Calu3 (cell line): ENCODE results near the gene MAPK4. TPM values are rescaled to one million over a fixed set of nuclear protein-coding genes. Genes with fewer than 3 reads are reported as not detected.

Source experiments
- BruUV-seq: library from RNA; stranded (reverse); fragments of 400-500 nt; replicated peaks from 2 replicates; lab custom pipeline; 2021; lab: Mats Ljungman, UMichigan
- CTCF ChIA-PET: fragments of 300-600 bp; sonication (Branson Sonifier 250); formaldehyde crosslinking; loops from one replicate; lab custom pipeline; 2022; ENCODE audit warnings: antibody characterized with exemption; lab: Charles Lee
- DNase-seq: peaks from one replicate; pipeline ENCODE4 v3.0.0; 2022
- H3K27ac Mint-ChIP-seq: one replicate; pipeline ENCODE4 v1.8.0; 2022; ENCODE audit warnings: mixed read lengths; ENCODE audit not compliant: unreplicated experiment
- H3K27me3 Mint-ChIP-seq: one replicate; pipeline ENCODE4 v1.8.0; 2022; ENCODE audit warnings: mixed read lengths; ENCODE audit not compliant: unreplicated experiment
- H3K36me3 Mint-ChIP-seq: one replicate; pipeline ENCODE4 v1.8.0; 2022; ENCODE audit warnings: mild to moderate bottlenecking, moderate library complexity, mixed read lengths; ENCODE audit not compliant: insufficient read depth, unreplicated experiment
- H3K4me1 Mint-ChIP-seq: one replicate; pipeline ENCODE4 v1.8.0; 2022; ENCODE audit warnings: mild to moderate bottlenecking, low read depth, mixed read lengths; ENCODE audit not compliant: unreplicated experiment
- H3K4me3 Mint-ChIP-seq: one replicate; pipeline ENCODE4 v1.8.0; 2022; ENCODE audit warnings: mild to moderate bottlenecking, low read depth, moderate library complexity, mixed read lengths; ENCODE audit not compliant: unreplicated experiment
- H3K9me3 Mint-ChIP-seq: one replicate; pipeline ENCODE4 v1.8.0; 2022; ENCODE audit warnings: low read depth, mixed read lengths; ENCODE audit not compliant: unreplicated experiment
- intact Hi-C: fragments of 100-400 bp; cut with micrococcal nuclease; formaldehyde crosslinking; loops from one replicate; pipeline ENCODE4 v1.10.0; 2022; ENCODE audit not compliant: unreplicated experiment
- total RNA-seq: library from RNA; stranded (reverse); gene quantifications from 2 replicates; pipeline ENCODE4 v1.2.3, GENCODE V29; 2022
- TF ChIP-seq, protein P1 (sequence below): fragments of 200-600 bp; IDR thresholded peaks from one replicate; pipeline ENCODE4 v1.8.0; 2022; ENCODE audit warnings: antibody characterized with exemption; ENCODE audit not compliant: unreplicated experiment

Gene MAPK4
- total RNA-seq, 1 experiment from 2014 or later = not detected

DNA sequence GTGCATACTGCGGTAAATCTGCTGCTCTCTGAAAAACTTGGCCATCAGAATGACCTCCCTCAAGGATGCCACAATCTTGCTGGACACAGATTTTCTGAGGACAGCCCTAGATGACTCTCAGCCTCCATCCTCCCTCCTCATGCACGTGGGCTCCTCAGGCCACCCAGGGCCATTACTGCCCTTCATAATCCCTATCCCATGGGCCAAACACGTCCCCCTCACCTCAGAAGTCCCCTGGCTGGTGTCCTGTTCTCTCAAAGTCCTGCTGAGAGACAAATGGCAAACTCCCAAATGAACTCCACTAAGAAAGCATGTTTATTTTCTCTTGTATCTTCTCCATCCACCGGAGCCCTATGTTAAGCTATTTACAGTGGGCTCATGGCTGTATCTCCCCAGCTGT lies 134.3 kb downstream of the MAPK4 start:
- no peak for DNase-seq
- BruUV-seq = no TSS peak
- no peaks in the 10 kb centered on the region for H3K36me3 Mint-ChIP-seq
- no peak overlapping the region for H3K27ac Mint-ChIP-seq
- TF ChIP-seq, protein P1, sequence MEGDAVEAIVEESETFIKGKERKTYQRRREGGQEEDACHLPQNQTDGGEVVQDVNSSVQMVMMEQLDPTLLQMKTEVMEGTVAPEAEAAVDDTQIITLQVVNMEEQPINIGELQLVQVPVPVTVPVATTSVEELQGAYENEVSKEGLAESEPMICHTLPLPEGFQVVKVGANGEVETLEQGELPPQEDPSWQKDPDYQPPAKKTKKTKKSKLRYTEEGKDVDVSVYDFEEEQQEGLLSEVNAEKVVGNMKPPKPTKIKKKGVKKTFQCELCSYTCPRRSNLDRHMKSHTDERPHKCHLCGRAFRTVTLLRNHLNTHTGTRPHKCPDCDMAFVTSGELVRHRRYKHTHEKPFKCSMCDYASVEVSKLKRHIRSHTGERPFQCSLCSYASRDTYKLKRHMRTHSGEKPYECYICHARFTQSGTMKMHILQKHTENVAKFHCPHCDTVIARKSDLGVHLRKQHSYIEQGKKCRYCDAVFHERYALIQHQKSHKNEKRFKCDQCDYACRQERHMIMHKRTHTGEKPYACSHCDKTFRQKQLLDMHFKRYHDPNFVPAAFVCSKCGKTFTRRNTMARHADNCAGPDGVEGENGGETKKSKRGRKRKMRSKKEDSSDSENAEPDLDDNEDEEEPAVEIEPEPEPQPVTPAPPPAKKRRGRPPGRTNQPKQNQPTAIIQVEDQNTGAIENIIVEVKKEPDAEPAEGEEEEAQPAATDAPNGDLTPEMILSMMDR = no peak
- no peak overlapping the region for H3K4me3 Mint-ChIP-seq
- CTCF ChIA-PET = no interaction called here
- H3K27me3 Mint-ChIP-seq = peaks cover 74% of the 10 kb centered on the region
- no peaks in the 10 kb centered on the region for H3K4me1 Mint-ChIP-seq
- intact Hi-C loops = no loop called here
- no peaks in the 10 kb centered on the region for H3K9me3 Mint-ChIP-seq

- no peak for DNase-seq
- intact Hi-C loops = no loop called here
- no peak overlapping the region for H3K27ac Mint-ChIP-seq
- H3K36me3 Mint-ChIP-seq = no peaks in the 10 kb centered on the region
- no peaks in the 10 kb centered on the region for H3K9me3 Mint-ChIP-seq
- H3K27me3 Mint-ChIP-seq = peaks cover 74% of the 10 kb centered on the region
- no peak overlapping the region for H3K4me3 Mint-ChIP-seq
- CTCF ChIA-PET = interaction anchor here (0.6 to 1.1 kb wide), 2 partner anchors 161 to 356 kb away, joined by 3 read pairs; no protein-coding TSS in a partner anchor
- BruUV-seq = no TSS peak
- TF ChIP-seq, protein P1 = no peak
- no peaks in the 10 kb centered on the region for H3K4me1 Mint-ChIP-seq
These were observed 135.7 kb downstream of the MAPK4 start for GRCh38 chr18:50695431-50696176.

GRCh38 chr18:50696436-50696835 lies 136.5 kb downstream of the MAPK4 start:
- Mint-ChIP-seq H3K9me3 (no peaks in the 10 kb centered on the region), H3K27me3 (peaks cover 78% of the 10 kb centered on the region), H3K27ac (no peak overlapping the region), H3K4me3 (no peak overlapping the region), H3K4me1 (no peaks in the 10 kb centered on the region), H3K36me3 (no peaks in the 10 kb centered on the region)
- CTCF ChIA-PET = interaction anchor here (1.1 kb wide), 1 partner anchor 162 kb away, joined by 3 read pairs; no protein-coding TSS in a partner anchor
- no TSS peak for BruUV-seq
- TF ChIP-seq, protein P1 = no peak
- no peak for DNase-seq
- intact Hi-C loops = no loop called here

GRCh38 chr18:50696929-50697328 lies 137.0 kb downstream of the MAPK4 start:
- TF ChIP-seq, protein P1 = no peak
- no TSS peak for BruUV-seq
- Mint-ChIP-seq H3K4me1 (no peaks in the 10 kb centered on the region), H3K27me3 (peaks cover 81% of the 10 kb centered on the region), H3K27ac (no peak overlapping the region), H3K36me3 (no peaks in the 10 kb centered on the region), H3K4me3 (no peak overlapping the region), H3K9me3 (no peaks in the 10 kb centered on the region)
- CTCF ChIA-PET = no interaction called here
- no peak for DNase-seq
- intact Hi-C loops = no loop called here
